Erythroblast (primary cell): ENCODE data around the gene CRTC3.
"Not testable (repeated sequence)": the region's sequence is repeated elsewhere in the genome, so short reads cannot be mapped to it uniquely, and the experiment has no call there.

Experiments
- GATA1 ChIP-seq: IDR thresholded peaks from 2 replicates; pipeline ENCODE4 v1.6.1; 2011; ENCODE audit warnings: low read depth, mild to moderate bottlenecking, control low read depth, low read length, moderate library complexity
- POLR2A ChIP-seq: IDR thresholded peaks from 2 replicates; pipeline ENCODE4 v1.6.1; 2011; ENCODE audit warnings: mild to moderate bottlenecking, low read length

DNA sequence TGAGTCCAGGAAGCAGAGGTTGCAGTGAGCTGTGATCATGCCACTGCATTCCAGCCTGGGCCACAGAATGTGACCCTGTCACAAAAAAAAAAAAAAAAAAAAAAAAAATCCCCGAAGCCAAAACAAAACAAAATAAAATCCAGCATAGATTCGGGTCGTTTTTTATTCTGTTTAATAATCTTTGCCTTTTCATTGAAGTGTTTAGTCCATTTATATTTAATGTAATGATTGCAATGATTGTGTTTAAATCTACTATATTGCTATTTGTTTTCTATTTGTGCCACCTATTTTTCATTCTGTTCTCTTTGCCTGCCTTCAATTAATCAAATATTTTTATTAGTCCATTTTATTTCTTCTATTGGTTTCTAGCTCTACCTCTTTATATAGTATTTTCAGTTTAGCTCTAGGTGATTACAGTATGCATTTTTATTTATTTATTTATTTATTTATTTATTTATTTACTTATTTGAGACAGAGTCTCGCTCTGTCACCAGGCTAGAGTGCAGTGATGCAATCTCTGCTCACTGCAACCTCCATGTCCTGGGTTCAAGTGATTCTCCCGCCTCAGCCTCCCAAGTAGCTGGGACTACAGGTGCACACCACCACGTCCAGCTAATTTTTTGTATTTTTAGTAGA, 159.7 kb downstream of the CRTC3 start:
- TF ChIP-seq POLR2A, GATA1: not testable (repeated sequence)
